Type B pancreatic cell (in vitro differentiated cells): Measurements from ENCODE around the gene CORIN. TPM values are rescaled to one million over a fixed set of nuclear protein-coding genes. Genes with fewer than 3 reads are reported as not detected.

Experiments
- DNase-seq: peaks from one replicate; pipeline ENCODE4 v3.0.0; 2021; ENCODE audit warnings: mixed read lengths; ENCODE audit not compliant: unreplicated experiment; ENCODE audit errors: extremely low spot score
- H3K27ac Mint-ChIP-seq: 2 replicates; pipeline ENCODE4 v1.8.0; 2021; ENCODE audit warnings: mild to moderate bottlenecking, mixed read lengths
- H3K27me3 Mint-ChIP-seq: 2 replicates; pipeline ENCODE4 v1.8.0; 2021; ENCODE audit warnings: mixed read lengths
- H3K36me3 Mint-ChIP-seq: 2 replicates; pipeline ENCODE4 v1.8.0; 2021; ENCODE audit warnings: mixed read lengths
- H3K4me1 Mint-ChIP-seq: one replicate; pipeline ENCODE4 v1.8.0; 2021; ENCODE audit warnings: mixed read lengths; ENCODE audit not compliant: unreplicated experiment
- H3K4me3 Mint-ChIP-seq: 2 replicates; pipeline ENCODE4 v1.8.0; 2021; ENCODE audit warnings: mild to moderate bottlenecking, mixed read lengths
- H3K9me3 Mint-ChIP-seq: 2 replicates; pipeline ENCODE4 v1.8.0; 2021; ENCODE audit warnings: mixed read lengths
- total RNA-seq: library from RNA; stranded (reverse); gene quantifications from 2 replicates; pipeline ENCODE4 v1.2.1, GENCODE V29; 2021; ENCODE audit warnings: low replicate concordance
- TF ChIP-seq, protein P1 (sequence below): fragments of 200-600 bp; sonication (generic); conservative IDR thresholded peaks from 2 replicates; pipeline ENCODE4 v1.5.0; 2021; ENCODE audit warnings: antibody characterized with exemption, mild to moderate bottlenecking

Gene CORIN
- total RNA-seq, 1 donor from 2014 or later, result 34.6 TPM

DNA sequence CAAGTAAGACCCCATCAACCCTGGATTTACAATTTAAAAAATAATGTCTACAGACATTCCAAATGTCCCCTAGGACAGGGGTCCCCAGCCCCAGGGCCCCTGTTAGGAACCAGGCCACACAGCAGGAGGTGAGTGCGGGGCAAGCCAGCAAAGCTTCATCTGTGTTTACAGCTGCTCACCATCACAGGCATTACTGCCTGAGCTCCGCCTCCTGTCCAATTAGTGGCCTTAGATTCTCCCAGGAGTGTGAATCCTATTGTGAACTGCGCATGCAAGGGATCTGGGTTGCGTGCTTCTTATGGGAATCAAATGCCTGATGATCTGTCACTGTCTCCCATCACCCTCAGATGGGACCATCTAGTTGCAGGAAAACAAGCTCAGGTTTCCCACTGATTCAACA lies 206.7 kb downstream of the CORIN start:
- Mint-ChIP-seq H3K36me3 (no peaks in the 10 kb centered on the region), H3K4me1 (no peaks in the 10 kb centered on the region), H3K27me3 (no peaks in the 10 kb centered on the region), H3K9me3 (no peaks in the 10 kb centered on the region), H3K4me3 (no peak overlapping the region), H3K27ac (no peak overlapping the region)
- no peak for DNase-seq
- TF ChIP-seq, protein P1, sequence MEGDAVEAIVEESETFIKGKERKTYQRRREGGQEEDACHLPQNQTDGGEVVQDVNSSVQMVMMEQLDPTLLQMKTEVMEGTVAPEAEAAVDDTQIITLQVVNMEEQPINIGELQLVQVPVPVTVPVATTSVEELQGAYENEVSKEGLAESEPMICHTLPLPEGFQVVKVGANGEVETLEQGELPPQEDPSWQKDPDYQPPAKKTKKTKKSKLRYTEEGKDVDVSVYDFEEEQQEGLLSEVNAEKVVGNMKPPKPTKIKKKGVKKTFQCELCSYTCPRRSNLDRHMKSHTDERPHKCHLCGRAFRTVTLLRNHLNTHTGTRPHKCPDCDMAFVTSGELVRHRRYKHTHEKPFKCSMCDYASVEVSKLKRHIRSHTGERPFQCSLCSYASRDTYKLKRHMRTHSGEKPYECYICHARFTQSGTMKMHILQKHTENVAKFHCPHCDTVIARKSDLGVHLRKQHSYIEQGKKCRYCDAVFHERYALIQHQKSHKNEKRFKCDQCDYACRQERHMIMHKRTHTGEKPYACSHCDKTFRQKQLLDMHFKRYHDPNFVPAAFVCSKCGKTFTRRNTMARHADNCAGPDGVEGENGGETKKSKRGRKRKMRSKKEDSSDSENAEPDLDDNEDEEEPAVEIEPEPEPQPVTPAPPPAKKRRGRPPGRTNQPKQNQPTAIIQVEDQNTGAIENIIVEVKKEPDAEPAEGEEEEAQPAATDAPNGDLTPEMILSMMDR, result no peak

GRCh38 chr4:47624031-47624441 lies 213.8 kb downstream of the CORIN start:
- H3K9me3 Mint-ChIP-seq, result no peaks in the 10 kb centered on the region
- no peaks in the 10 kb centered on the region for H3K36me3 Mint-ChIP-seq
- H3K4me1 Mint-ChIP-seq, result no peaks in the 10 kb centered on the region
- TF ChIP-seq, protein P1, result no peak
- H3K4me3 Mint-ChIP-seq, result no peak overlapping the region
- no peak overlapping the region for H3K27ac Mint-ChIP-seq
- H3K27me3 Mint-ChIP-seq, result no peaks in the 10 kb centered on the region
- no peak for DNase-seq

- peaks cover 4% of the 10 kb centered on the region for H3K9me3 Mint-ChIP-seq
Observed at GRCh38 chr4:47621181-47621580, 216.7 kb downstream of the CORIN start.

GRCh38 chr4:47619691-47620090 lies 218.2 kb downstream of the CORIN start:
- peaks cover 4% of the 10 kb centered on the region for H3K9me3 Mint-ChIP-seq
- no peaks in the 10 kb centered on the region for H3K36me3 Mint-ChIP-seq
- H3K27me3 Mint-ChIP-seq, result no peaks in the 10 kb centered on the region
- H3K27ac Mint-ChIP-seq, result no peak overlapping the region
- DNase-seq, result no peak
- no peaks in the 10 kb centered on the region for H3K4me1 Mint-ChIP-seq
- H3K4me3 Mint-ChIP-seq, result no peak overlapping the region
- TF ChIP-seq, protein P1, result no peak

More at GRCh38 chr4:47621181-47621580, 216.7 kb downstream of the CORIN start:
- H3K27me3 Mint-ChIP-seq, result no peaks in the 10 kb centered on the region
- no peaks in the 10 kb centered on the region for H3K4me1 Mint-ChIP-seq
- H3K36me3 Mint-ChIP-seq, result no peaks in the 10 kb centered on the region
- TF ChIP-seq, protein P1, result no peak
- no peak for DNase-seq
- no peak overlapping the region for H3K27ac Mint-ChIP-seq
- no peak overlapping the region for H3K4me3 Mint-ChIP-seq

DNA sequence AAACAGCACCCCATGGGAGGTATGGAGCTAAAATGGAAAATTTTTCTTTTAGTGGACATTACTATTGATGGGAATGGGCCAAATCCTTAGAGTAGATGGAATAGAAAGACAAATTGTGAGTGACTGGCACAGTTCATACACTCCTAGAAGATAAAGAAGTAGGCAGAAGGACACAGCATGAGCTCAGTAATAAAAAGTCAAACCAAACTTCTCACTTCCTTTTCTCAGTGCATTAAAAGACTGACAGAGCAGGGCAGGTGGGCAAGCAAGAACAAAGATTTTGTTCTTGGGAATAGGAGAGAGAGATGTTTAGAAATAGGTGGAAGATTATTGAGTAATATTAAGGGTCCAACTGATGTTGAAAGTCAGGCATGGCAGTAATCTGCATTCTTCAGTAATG lies 220.3 kb downstream of the CORIN start:
- Mint-ChIP-seq H3K4me1 (no peaks in the 10 kb centered on the region), H3K9me3 (peaks cover 4% of the 10 kb centered on the region)

More for the DNA sequence above, 220.3 kb downstream of the CORIN start:
- no peaks in the 10 kb centered on the region for H3K36me3 Mint-ChIP-seq
- no peak overlapping the region for H3K27ac Mint-ChIP-seq
- no peaks in the 10 kb centered on the region for H3K27me3 Mint-ChIP-seq
- TF ChIP-seq, protein P1, result no peak
- no peak for DNase-seq
- H3K4me3 Mint-ChIP-seq, result no peak overlapping the region
